ENCODE data around the gene AKR1E2. TPM values are rescaled to one million over a fixed set of nuclear protein-coding genes. Genes with fewer than 3 reads are reported as not detected.

The AKR1E2 gene
- total and polyA plus RNA-seq, 2 of the 8 experiments (the other 6 are each of a cell fraction or from before 2014, with no cell fraction given) = 2.6 to 3.5 TPM

DNA sequence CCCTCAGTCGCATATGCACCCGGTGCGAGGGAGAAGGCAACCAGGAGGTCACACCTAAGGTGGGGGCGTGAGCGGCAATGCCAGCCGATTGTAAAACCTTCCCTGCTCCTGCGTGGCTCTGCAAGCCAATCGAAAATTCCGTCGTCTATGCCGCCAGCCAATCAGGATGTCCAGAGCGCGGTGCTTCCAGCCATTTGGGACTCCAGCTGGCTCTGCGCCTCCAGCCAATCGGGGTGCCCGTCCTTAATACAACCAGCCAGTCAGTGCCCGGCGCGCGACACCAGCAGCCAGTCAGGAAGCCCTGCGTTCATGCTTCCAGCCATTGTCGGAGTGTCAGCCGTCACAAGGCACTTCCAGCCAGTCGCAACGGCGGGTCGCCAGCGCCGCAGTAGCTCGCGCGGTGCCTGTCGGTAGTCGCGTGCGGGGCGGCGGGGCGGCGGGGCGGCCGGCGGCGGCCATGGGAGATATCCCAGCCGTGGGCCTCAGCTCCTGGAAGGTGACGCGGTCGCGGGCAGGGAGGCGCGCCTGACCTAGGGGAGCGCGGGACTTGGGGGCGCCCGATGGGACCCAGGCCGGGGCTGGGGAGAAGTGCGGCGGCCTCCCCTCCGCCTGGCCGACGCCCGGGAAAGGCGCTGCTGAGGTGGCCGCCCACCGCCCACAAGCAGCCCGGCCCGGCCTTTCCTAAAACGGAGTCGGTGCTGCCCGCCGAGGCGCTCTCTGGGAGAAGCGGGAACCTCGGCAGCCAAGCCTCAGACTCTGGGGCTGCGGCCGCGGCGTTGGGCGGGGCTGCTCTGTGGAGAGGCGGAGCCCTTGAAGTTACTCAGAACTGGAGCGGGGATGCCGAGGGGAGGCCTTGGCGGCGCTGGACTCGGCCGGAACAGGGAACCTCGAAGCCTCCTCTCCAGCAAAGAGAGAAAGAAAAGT, at the start of gene AKR1E2 (continued):
- TF ChIP-seq, protein P1, sequence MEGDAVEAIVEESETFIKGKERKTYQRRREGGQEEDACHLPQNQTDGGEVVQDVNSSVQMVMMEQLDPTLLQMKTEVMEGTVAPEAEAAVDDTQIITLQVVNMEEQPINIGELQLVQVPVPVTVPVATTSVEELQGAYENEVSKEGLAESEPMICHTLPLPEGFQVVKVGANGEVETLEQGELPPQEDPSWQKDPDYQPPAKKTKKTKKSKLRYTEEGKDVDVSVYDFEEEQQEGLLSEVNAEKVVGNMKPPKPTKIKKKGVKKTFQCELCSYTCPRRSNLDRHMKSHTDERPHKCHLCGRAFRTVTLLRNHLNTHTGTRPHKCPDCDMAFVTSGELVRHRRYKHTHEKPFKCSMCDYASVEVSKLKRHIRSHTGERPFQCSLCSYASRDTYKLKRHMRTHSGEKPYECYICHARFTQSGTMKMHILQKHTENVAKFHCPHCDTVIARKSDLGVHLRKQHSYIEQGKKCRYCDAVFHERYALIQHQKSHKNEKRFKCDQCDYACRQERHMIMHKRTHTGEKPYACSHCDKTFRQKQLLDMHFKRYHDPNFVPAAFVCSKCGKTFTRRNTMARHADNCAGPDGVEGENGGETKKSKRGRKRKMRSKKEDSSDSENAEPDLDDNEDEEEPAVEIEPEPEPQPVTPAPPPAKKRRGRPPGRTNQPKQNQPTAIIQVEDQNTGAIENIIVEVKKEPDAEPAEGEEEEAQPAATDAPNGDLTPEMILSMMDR (IDR thresholded peaks at IDR 0.05; ENCODE audit: control extremely low read depth in 1 of 3, insufficient read depth in 1 of 3, low read depth in 1 of 3, low read length in 3 of 3) = no peak
- TF ChIP-seq YY1 (IDR thresholded peaks at IDR 0.05; ENCODE audit: low read depth, low read length) (peak; percentile 5; the same call in 1 of the 2 replicates), TCF12 (IDR thresholded peaks at IDR 0.05; ENCODE audit: low read depth, low read length) (no peak), SP1 (IDR thresholded peaks at IDR 0.05; ENCODE audit: low read depth, low read length) (peak; percentile 95), JUND (IDR thresholded peaks at IDR 0.05; ENCODE audit: low read length) (no peak), SIRT6 (IDR thresholded peaks at IDR 0.05; ENCODE audit: low read length) (no peak), POLR2A (IDR thresholded peaks at IDR 0.05; ENCODE audit: control extremely low read depth in 1 of 2, low read depth in 2 of 2, low read length in 2 of 2) (peak in 1 of 2 experiments; percentile 27; a peak in 1 of 3 replicates), NANOG (IDR thresholded peaks at IDR 0.05; ENCODE audit: insufficient read depth, low read depth, low read length, poor library complexity, severe bottlenecking) (peak; percentile 7), HDAC6 (IDR thresholded peaks at IDR 0.05; ENCODE audit: low read depth, low read length) (no peak), MAX (IDR thresholded peaks at IDR 0.05) (peak; percentile 97), RXRA (IDR thresholded peaks at IDR 0.05; ENCODE audit: insufficient read depth, low read depth, low read length) (no peak), USF2 (IDR thresholded peaks at IDR 0.05; ENCODE audit: low read length) (no peak), SUZ12 (IDR thresholded peaks at IDR 0.05; ENCODE audit: low read length) (no peak; the same call in 1 of the 2 replicates), TBP (IDR thresholded peaks at IDR 0.05; ENCODE audit: low read depth, low read length) (peak; percentile 16; the same call in 1 of the 2 replicates), RNF2 (IDR thresholded peaks at IDR 0.05; ENCODE audit: borderline replicate concordance, low read depth, low read length, missing control alignments, poor library complexity, severe bottlenecking) (peak; percentile 63), EGR1 (IDR thresholded peaks at IDR 0.05; ENCODE audit: borderline replicate concordance, low read depth, low read length) (no peak)
